GM12865 (cell line): Measurements from ENCODE around the gene ASTN2.

Experiments
- DNase-seq: peaks from one replicate; pipeline ENCODE4 v3.0.0; 2010; ENCODE audit warnings: low read depth
- H3K4me3 ChIP-seq: 2 replicates; pipeline ENCODE4 v1.5.1; 2011; ENCODE audit warnings: mild to moderate bottlenecking, low read depth, low read length, control low read depth
- TF ChIP-seq, protein P1 (sequence below): IDR thresholded peaks from 2 replicates; pipeline ENCODE4 v1.5.1; 2011; ENCODE audit warnings: low read length, control low read depth, low read depth, inconsistent platforms; ENCODE audit not compliant: insufficient read depth; ENCODE audit errors: missing control alignments

The ASTN2 gene

DNA sequence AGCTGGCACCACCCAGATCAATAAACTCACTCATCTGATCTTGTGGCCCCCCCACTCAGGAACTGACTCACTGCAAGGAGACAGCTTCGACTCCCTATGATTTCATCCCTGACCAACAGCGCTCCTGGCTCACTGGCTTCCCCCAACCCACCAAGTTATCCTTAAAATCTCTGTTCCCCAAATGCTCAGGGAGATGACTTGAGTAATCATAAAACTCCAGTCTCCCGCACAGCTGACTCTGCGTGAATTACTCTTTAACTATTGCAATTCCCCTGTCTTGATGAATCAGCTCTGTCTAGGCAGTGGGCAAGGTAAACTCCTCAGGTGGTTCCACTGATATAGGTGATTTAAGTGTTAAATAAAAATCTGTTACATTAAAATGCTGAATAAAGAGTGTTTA, 729.7 kb downstream of the ASTN2 start:
- no peak for DNase-seq
- H3K4me3 ChIP-seq: no peak overlapping the region
- TF ChIP-seq, protein P1, sequence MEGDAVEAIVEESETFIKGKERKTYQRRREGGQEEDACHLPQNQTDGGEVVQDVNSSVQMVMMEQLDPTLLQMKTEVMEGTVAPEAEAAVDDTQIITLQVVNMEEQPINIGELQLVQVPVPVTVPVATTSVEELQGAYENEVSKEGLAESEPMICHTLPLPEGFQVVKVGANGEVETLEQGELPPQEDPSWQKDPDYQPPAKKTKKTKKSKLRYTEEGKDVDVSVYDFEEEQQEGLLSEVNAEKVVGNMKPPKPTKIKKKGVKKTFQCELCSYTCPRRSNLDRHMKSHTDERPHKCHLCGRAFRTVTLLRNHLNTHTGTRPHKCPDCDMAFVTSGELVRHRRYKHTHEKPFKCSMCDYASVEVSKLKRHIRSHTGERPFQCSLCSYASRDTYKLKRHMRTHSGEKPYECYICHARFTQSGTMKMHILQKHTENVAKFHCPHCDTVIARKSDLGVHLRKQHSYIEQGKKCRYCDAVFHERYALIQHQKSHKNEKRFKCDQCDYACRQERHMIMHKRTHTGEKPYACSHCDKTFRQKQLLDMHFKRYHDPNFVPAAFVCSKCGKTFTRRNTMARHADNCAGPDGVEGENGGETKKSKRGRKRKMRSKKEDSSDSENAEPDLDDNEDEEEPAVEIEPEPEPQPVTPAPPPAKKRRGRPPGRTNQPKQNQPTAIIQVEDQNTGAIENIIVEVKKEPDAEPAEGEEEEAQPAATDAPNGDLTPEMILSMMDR: no peak

DNA sequence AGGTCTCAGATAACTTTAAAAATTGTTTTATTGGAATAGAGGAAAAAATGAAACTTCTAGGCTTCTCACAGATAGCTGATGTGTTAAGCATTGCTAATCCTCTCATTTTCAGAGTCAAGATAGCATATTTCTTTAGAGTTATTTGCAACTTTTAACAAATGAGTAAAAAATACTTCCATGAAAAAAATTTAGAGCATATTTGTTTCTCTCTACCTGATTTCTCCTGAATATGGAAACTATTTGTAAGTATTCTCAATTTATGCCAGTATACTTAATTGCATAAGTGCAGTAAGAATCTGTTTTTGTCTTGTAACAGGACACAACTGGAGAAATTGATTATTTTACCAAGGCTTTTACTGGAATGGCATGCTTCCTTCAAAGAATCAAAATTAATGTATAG, 731.3 kb downstream of the ASTN2 start:
- TF ChIP-seq, protein P1: no peak
- no peak for DNase-seq
- H3K4me3 ChIP-seq: no peak overlapping the region

DNA sequence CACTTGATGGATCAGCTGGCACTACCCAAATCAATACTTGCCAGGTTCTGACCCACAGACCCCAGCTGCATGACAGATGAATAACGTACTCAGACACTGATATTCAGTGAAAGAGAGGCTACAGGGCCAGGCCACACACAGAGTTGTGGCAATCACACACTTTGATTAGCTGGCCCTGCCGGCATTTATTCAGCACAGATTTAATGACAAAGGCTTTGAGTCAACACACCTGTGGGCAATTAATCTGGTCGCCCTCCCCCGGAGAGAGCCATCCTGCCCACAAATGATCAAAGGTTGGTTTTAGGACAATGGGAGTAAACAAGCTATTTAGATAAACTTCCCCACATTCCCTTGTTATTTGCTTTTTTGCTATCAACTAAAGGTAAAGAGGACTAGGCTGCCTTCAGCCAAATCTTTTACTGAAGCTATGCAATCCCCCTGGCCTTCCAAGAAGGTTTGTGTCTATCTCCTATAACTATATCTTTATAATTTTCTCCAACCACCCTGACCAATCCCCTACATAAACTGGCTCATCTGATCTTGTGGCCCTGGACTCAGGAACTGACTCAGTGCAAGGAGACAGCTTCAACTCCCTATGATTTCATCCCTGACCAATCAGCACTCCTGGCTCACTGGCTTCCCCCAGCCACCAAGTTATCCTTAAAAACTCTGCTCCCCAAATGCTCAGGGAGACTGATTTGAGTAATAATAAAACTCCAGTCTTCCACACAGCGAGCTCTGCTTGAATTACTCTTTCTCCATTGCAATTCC, 740.5 kb downstream of the ASTN2 start:
- no peak for DNase-seq
- TF ChIP-seq, protein P1: no peak
- H3K4me3 ChIP-seq: no peak overlapping the region

DNA sequence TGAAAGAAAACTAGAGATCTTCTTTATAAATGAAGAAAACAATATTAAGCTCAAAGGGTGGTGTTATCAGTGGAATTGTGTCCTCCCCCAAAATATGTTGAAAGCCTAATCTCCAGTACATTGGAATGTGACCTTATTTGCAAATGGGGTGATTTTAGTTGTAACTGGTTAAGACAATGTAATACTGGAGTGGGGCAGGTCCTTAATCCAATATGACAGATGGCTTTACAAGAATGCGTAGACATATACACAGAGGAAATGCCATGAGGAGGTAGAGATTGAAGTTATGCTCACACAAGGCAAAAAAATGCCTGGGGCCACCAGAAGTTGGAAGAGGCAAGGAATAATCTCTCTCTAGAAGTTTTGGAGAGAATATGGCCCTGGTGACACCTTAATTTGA, 741.5 kb downstream of the ASTN2 start:
- DNase-seq: no peak
- H3K4me3 ChIP-seq: no peak overlapping the region
- TF ChIP-seq, protein P1: no peak

DNA sequence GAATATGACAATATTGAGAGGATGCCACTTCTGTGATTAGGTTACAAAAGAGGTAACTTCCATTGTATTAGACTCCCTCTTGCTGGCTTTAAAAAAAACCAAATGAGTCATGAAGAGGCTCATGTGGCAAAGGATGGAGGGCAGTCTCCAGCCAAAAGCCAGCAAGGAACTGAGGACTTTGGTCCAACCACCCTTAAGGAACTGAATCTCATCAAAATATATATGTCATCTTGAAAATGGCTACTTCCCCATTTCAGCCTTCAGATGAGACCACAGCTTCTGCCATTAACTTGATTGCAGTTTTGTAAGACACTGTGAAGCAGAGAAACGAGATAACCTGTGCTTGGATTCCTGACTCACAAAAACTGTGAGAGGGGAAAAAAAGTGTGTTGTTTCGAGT, 743.3 kb downstream of the ASTN2 start:
- DNase-seq: peak; percentile 37
- TF ChIP-seq, protein P1: no peak
- H3K4me3 ChIP-seq: no peak overlapping the region

DNA sequence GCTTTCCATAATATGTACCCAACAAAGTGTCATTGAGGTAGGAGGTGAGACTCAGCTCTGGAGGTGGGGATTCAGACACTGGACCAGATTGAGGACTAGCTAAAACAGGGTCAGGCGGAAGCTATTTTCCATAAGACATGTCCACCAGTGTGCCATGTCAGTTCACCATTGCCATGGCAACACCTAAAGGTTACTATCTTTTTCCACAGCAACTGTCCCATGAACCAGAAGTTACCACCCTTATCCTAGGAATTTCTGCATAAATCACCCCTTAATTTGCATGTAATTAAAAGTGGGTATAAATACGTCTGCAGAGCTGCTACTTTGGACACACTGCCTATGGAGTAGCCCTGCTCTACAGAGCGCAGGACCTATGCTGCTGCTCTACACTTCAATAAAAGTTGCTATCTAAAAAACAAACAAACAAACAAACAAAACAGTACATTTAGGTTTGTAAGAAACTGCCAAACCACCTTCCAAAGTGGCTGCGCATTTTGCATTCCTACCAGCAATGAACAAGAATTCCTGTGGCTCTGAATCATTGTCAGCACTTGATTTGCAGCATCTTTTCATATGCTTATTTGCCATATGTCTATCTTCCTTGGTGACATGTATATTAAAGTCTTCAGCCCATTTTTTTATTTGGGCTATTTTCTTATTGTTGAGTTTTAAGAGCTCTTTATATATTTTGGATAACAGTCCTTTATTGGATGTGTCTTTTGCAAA, 745.7 kb downstream of the ASTN2 start:
- no peak overlapping the region for H3K4me3 ChIP-seq
- no peak for DNase-seq
- TF ChIP-seq, protein P1: no peak
